Glomerular visceral epithelial cell (primary cell): ENCODE results near the gene NRAP.
A peak's percentile ranks its signal among the peaks of the same experiment; 100 is the strongest.

Experiments used
- DNase-seq: peaks from one replicate; pipeline ENCODE4 v3.0.0-alpha.2; 2016; ENCODE audit errors: extremely low spot score

The NRAP gene

DNA sequence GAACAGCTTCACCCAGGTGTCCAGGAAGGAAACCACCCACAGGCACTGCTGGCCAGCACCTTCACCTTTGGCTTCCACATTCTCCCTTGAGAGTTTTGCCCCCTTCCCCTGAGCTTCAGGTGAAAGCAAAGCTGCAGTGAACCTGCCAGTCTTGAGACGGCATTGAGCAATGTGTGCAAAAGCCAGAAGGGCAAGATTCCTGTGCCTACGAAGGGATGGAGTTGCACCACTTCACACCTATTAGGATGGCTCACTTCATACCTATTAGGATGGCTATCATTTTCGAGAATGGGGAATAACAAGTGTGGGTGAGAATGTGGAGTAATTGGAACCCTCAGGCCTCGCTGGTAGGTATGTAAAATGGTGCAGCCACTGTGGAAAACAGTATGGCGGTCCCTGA, 103.8 kb downstream of the NRAP start:
- DNase-seq, result no peak

DNA sequence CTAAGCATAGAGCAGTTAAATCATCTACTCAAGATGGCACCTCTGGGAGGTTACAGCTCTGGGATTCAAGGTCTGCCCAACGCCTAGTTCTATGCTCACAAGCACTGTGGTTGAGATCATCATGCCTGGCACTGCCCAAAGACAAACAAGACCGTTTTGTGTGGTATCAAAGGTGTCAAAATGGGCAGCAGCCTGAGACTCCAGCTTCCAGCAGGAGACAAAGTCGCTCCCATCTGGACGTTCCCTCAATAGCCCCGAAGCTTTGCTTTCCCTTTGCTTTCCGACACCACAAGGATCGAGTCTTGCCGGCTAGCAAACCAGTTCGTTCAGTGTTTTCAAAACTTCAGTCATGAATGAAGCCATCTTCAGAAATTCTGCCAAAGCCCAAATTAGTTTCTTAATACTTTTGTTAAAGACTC, 105.9 kb downstream of the NRAP start:
- DNase-seq, result no peak

DNA sequence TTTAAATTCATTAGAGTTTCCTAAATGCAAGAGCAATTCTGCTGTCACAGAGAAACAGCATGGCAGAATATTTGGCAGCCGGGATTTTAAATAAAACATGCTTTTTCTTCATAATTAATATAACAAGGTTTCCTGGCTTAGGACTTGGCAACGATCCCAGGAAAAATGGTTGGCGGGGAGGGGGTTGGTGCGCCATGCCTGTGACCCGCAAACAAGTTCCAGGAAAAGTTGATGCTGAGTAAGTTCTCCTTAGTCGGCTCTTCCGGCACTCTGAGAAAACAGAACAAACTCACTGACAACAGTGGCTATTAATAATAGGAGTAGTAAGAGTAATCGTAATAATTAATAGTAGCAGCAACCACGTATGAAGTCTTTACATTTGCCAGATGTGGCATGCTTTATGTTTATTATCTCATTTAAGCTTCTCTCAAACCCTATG, 106.4 kb downstream of the NRAP start:
- no peak for DNase-seq

DNA sequence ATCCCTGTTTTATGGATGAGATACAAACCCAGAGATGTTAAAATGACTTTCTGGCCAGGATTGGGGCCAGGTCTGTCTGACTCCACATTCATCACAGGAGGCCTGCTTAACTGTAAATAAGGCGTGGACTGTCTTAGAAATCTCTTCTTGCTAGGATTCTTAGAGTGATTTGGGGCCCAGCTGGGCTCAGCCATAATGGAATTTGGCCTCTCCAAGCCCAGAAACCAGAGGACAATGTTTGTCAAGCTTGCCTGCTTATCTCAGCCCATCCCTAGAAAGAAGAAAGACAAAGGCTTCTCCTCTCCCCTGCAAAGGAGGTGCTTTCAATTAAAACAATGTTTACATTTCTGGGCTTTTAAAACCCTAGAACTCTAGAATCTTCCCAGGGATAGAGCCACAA, 108.1 kb downstream of the NRAP start:
- DNase-seq, result no peak

DNA sequence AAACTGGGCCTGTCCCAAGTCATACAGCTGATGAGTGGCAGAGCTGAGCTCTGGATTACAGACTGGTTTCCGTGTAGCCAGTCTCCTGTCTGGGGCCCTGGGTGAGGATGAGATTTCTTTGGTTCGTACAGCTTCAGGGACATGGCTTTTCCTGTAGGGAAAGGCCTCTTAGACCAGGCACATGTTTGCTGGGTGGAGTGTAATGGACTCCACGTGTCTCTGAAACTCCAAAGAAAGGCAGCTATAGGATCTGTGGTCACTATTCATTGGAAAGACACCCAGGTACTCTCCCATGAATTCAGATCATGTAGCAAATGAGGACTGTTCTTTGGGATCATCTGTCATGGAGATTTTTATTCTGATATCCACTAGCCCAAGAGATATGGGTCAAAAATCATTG, 108.6 kb downstream of the NRAP start:
- no peak for DNase-seq

DNA sequence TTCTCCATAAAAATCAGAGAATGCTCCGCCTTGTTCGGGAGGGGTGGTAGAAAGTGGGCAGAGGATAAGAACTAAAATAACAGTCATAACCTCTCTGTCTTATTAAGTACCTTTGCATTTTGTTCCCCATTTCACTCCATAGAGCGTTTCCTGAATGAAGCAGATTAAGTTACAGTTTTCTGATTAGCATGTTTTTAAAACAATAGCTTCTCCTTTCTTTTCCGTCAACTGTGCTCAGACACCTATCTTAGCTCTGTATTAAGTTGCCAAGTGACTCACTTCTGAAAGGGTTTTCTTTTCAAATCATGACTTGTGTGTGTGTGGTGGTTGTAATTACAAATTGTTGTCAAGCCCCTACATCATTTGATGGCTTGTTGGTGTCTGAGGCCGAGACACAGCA, 109.6 kb downstream of the NRAP start:
- DNase-seq, result no peak

DNA sequence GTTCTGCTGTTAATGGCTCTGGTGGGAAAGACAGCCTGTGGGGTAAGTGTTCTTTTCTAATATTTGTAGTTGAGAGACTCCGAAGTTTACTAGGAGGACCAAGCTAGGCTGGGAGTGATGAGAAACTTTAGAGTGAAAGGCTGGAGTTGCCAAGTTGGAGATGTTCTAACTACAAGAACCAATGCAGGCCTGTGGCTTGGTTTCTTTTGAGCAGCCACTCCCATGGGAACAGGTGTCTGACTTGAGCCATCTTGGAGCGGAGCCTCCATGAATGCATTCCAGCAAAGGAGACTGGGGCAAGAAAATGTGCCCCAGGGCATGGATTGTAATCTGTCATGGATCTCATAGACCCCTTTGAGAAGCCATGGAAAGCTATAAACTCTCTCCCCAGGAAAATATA, 110.7 kb downstream of the NRAP start:
- DNase-seq, result no peak

DNA sequence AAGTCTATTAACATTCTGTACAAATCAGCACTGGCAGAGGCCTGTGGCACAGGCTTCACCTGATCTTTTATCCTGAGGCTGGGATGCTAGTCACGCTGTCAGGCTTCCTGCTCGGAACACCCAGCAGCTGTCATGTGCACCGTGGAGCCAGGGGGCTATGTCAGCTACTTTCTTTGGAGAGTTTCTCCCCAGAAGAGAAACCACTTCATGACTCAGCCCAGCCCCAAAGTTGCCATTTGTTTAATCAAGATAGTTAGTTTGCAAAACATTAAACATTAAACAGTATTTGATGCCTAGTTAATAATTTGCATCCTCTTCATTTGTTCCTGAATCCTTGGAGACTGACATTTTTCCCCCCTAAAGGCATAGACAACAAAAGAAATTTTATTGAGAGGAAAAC, 111.1 kb downstream of the NRAP start, which contains the start of gene HABP2:
HABP2 (plus strand) TSS at position 353 of the 400 bp plus-strand sequence. CDS start 69 bp downstream, outside the sequence.
- peak; percentile 44 for DNase-seq

DNA sequence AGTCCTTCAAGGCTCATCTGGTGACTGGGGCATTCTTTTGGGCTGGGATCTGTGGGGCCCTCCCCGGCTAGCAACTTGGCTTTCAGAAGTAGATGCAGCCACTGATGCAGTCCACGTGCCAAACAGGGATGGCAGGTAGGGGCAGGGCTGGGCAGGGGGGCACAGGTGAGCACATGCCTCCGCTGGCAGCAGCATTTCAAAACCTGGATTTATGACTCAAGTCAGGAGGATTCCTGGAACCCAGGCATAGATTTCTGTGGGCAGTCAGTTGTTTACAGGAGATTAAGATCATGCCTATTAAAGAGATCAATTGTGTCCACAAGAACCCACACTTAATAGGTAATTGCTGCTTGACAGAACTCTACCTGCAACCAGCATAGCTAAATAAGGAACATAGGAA, 111.8 kb downstream of the NRAP start:
- DNase-seq, result no peak

DNA sequence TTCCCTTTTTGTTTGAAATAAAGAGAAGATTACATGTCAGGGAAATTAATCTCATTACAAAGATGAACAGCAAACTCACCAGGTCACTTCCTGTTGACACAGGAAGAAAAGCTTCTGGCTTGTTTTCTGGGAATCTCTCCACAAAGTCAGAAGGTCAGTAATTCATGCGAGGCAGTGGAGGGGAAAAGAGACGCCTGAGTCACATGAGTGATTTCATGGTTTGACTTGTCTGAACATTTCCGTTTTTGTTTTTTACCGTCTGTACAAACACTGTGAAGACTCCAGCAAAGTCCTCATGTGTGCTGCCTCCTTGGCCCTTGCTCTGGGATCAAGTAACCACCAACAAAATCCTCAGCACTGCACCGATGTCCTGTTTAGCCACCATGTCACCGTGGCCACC, 113.5 kb downstream of the NRAP start:
- DNase-seq, result peak; percentile 59

DNA sequence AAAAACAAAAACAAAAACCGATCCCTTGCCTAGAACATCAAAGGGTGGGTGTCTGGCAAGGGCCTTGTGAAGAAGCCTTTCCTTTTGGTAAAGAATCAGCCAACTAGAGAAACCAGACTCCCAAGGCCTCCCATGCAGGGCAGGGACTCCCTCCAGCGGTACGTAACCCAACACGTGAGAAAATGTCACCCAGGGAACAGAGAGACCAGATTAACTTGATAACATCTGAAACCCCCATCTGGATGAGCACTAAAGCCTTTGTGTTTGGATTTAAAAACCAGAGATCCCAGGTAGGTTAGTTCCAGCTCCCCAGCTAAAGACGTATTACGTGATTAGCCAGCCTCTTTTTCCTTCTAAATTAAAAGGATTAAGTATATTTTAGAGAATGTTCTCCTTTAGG, 114.0 kb downstream of the NRAP start:
- no peak for DNase-seq

DNA sequence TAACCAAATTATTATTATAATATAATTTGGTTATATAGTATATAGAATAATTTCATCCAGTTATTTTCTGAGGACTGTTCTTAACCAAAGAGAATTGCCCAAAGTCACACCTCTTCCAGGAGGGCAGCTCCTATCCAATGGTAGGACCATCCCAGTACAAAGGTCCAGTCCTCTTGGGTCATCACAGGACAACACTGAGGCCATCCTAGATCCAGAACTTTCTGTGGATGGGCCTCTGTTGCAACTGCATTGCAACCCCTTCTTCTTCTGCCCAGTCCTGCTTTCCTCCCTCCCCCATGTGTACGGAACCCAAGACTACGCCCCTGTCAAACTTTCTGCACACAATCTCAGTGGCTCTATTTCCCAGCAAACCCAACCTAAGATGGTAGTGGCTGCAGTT, 116.4 kb downstream of the NRAP start:
- no peak for DNase-seq

DNA sequence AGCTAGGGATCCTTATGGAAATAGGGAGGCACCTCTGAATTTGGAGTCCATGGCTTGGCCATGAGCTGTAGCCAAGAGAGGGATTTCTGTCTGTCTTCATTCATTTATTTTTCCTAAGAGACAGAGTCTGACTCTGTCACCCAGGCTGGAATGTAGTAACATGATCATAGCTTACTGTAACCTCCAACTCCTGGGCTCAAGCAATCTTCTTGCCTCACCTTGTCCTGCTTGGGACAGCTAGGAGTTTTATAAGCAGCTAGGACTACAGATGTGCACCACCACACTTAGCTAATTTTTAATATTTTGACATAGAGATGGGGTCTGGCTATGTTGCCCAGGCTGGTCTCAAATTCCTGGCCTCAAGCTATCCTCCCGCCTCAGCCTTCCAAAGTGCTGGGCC, 119.4 kb downstream of the NRAP start:
- no peak for DNase-seq

DNA sequence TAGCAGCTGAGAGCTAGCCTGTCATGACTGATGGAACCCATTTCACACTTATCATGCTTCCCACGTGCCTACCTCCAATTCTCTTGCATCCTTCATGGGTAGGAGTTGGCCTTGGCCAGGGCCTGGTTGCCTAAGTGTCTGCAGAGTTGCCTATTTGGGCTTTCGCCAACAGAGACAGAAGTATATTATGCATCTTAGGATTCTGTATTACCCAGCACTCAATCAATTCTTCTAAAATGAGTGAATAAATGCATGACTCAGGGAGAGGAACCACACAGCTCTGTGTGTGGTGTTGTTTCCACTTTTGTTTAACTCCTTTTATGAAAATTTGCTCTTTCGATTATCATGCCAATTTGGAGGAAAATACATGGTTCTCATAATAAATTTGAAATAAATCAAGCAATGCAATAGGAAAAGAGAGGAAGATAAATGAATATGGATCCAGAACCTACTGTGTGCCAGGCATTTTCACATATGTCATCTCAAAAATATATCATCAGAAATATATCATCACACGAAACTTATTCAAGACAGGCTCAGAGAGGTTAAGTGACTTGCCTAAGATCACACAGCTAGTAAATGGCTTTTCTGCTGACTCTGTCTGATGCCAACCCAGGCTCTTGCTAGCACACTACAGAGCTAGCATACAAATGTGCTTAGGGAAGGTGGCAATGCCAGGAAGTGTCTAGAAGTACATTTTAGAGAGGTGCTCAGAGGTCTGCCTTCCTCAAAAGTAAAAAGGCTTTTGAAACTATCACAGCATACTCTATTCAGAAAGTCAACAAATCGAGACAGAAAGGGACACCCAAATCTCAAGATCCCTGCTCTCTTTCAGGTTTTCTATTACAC, 120.5 kb downstream of the NRAP start:
- no peak for DNase-seq

DNA sequence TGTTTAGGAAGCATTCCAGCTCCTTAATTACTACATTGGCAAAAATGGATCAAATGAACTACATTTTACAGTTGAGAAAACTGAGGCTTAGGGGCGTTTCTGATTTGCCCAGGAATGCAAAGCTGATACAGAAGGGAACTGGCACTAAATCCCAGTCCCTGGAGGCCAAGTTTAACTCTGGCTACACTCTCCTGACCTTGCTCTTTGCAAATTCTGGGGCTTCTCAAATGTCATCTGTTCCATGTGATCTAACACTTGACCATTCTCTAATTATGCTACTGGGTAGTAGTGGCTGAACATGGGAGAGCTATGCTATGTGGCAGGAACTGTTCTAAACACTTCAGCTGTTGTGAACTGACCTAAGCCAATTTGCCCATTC, 122.3 kb downstream of the NRAP start:
- DNase-seq, result no peak

DNA sequence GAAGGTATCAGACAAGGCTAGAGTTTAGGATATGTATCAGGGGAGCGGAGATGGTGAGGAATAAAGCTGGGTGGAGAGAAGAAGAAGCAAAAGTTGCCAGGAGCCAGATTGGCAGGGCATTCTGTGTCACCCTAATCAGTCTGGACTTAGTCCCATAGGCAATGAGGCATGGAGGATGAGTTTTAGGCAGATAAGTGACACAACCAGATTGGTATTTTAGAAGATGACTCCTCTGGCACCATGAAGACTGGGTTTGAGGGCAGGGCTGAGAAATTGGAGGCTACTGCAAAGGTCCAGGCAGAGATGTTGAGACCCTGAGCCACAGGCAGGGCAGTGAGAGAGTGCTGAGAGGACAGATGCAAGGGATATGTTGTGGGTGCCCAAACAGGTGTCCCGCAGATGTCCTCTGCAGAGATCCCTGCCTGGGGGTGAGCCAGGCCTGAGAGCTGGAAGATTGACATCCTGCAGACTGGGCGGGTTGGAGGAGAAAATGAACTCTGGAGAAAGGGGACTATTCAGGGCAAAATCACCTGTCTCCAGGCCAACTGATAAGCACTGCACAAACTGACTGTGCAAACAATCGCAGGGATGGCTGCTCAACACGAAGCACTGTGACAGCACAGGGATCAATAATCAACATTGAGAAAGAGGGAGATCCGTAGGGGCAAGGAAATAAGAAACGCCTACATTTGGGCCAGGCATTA, 122.8 kb downstream of the NRAP start:
- DNase-seq, result peak; percentile 43

DNA sequence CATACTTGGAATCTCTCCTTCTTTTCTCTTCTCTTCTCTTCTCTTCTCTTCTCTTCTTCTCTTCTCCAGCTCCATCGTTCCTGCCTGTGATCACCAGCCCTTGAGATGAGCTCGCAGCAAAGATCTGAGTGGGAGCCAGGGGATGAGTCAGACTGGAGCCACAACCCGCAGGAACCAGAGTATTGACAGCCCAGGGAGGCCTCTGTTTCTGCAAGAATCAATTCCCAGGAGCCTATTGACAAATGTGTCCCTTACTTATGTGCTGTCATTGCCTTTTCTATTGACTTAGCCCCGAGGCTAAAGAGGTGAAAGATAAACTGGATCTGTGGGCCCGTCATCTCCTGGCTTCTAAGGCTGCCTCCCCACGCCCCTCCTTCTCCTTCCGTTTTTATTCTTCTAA, 124.1 kb downstream of the NRAP start:
- peak; percentile 62 for DNase-seq
